Peyer's patch (tissue), 4 donors: ENCODE results near the gene TSSC4.

Source experiments
- CTCF ChIP-seq, 6 experiments: fragments of 450-650 bp in 4 of 6; fragments of 200-600 bp in 2 of 6; sonication (generic) in 1 of 6; IDR thresholded peaks; one replicate each; pipeline ENCODE4 v1.5.1; 2017 to 2019; ENCODE audit warnings: antibody characterized with exemption in 6 of 6, mild to moderate bottlenecking in 3 of 6, moderate library complexity in 1 of 6
- POLR2A ChIP-seq, 2 donors: fragments of 450-650 bp; IDR thresholded peaks; one replicate each; pipeline ENCODE4 v1.5.1; 2017; ENCODE audit warnings: antibody characterized with exemption in 2 of 2, mild to moderate bottlenecking in 2 of 2, moderate library complexity in 2 of 2

GRCh38 chr11:2391181-2391975 lies 9.2 kb upstream of the TSSC4 start:
- TF ChIP-seq CTCF (IDR thresholded peaks at IDR 0.05) (no peak), POLR2A (IDR thresholded peaks at IDR 0.05) (no peak)
